Spleen (tissue), 7 donors: ENCODE results near the gene FHIT.

Experiments used
- POLR2A ChIP-seq, 3 donors: fragments of 450-650 bp; IDR thresholded peaks; one replicate each; pipeline ENCODE4 v1.5.1; 2017; ENCODE audit warnings: antibody characterized with exemption in 3 of 3, mild to moderate bottlenecking in 1 of 3
- POLR2AphosphoS5 ChIP-seq, 3 donors: sonication (generic); formaldehyde crosslinking; IDR thresholded peaks; one replicate each; pipeline ENCODE4 v1.5.1; 2017; ENCODE audit warnings: antibody characterized with exemption in 3 of 3
- TF ChIP-seq, protein P1 (sequence below), 11 experiments: fragments of 200-600 bp in 7 of 11; fragments of 450-650 bp in 4 of 11; sonication (generic) in 4 of 11; IDR thresholded peaks in 8 of 11; conservative IDR thresholded peaks in 3 of 11; 1 replicate in 7 of 11; 2 replicates in 4 of 11; pipeline versions ENCODE4 v1.4.0 to v1.8.0; 2016 to 2021; ENCODE audit warnings: antibody characterized with exemption in 11 of 11, inconsistent platforms in 4 of 11, mild to moderate bottlenecking in 1 of 11
- donor health status: DM: no; HTN: no; CAD: no; lungs with moderate emphysema.
- donor health status: DM: no; HTN: no; CAD: no.
- donor health status: DM: no; HTN: no; CAD: no.

DNA sequence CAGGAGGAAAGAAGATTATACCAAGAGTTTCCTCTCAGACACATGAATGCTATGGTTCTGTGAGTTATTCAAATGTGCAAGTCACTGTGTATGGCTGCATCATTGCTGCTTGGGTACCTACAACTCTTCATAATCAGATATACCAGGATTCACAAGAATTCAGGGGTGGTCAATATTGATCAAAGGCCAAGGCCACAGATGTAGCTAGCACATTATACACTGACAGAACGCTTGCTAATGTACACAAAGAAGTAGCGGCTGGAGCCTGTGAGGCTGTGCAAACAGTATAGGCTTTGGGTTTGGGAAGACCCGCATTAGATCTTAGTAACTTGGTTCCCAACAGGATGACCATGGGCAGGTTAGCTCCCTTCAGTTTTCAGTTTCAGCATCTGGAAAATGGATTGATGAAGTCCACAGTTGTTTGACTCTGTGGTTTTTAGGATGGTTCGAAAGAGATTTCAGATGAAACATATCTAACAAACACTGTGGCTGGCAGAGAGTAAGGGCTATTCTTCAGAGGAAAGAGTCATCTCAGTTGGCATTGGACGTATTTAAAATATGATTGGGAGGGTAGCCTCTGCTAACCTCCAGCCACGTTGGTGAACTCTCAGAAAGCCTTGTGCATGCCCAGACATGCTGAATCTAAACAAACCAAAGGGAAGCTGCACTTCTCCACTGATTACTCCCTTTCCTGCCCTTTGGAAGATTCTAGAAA is 1452.7 kb downstream of the FHIT start:
- TF ChIP-seq, protein P1, sequence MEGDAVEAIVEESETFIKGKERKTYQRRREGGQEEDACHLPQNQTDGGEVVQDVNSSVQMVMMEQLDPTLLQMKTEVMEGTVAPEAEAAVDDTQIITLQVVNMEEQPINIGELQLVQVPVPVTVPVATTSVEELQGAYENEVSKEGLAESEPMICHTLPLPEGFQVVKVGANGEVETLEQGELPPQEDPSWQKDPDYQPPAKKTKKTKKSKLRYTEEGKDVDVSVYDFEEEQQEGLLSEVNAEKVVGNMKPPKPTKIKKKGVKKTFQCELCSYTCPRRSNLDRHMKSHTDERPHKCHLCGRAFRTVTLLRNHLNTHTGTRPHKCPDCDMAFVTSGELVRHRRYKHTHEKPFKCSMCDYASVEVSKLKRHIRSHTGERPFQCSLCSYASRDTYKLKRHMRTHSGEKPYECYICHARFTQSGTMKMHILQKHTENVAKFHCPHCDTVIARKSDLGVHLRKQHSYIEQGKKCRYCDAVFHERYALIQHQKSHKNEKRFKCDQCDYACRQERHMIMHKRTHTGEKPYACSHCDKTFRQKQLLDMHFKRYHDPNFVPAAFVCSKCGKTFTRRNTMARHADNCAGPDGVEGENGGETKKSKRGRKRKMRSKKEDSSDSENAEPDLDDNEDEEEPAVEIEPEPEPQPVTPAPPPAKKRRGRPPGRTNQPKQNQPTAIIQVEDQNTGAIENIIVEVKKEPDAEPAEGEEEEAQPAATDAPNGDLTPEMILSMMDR (IDR thresholded peaks at IDR 0.05 in 8 of 11, conservative IDR thresholded peaks at IDR 0.05 in 3 of 11): no peak
- TF ChIP-seq POLR2A (IDR thresholded peaks at IDR 0.05) (no peak), POLR2AphosphoS5 (IDR thresholded peaks at IDR 0.05) (no peak)
